Activated T-cell treated with anti-CD3 and anti-CD28 coated beads for 4 hours (primary cell): ENCODE measurements around the gene HGD.
"Not testable (repeated sequence)": the region's sequence is repeated elsewhere in the genome, so short reads cannot be mapped to it uniquely, and the experiment has no call there.

Experiments used
- DNase-seq: peaks from one replicate; pipeline ENCODE4 v3.0.0-alpha.2; 2020

The HGD gene

GRCh38 chr3:120636795-120637401 is 45.1 kb downstream of the HGD start:
- no peak for DNase-seq

GRCh38 chr3:120634539-120634938 is 47.5 kb downstream of the HGD start:
- no peak for DNase-seq

- DNase-seq, result no peak
Measured at GRCh38 chr3:120625159-120625586, 56.9 kb downstream of the HGD start.

- no peak for DNase-seq
Measured at GRCh38 chr3:120623727-120624093, 58.3 kb downstream of the HGD start.

GRCh38 chr3:120622870-120623726 is 58.9 kb downstream of the HGD start:
- DNase-seq, result no peak

GRCh38 chr3:120622457-120622856 is 59.6 kb downstream of the HGD start:
- no peak for DNase-seq

- DNase-seq, result not testable (repeated sequence)
Measured at GRCh38 chr3:120616745-120617144, 65.3 kb downstream of the HGD start.

- no peak for DNase-seq
Measured at GRCh38 chr3:120615847-120616609, 66.0 kb downstream of the HGD start.

GRCh38 chr3:120614765-120615164 is 67.3 kb downstream of the HGD start:
- no peak for DNase-seq

- no peak for DNase-seq
Measured at GRCh38 chr3:120608506-120608905, 73.5 kb downstream of the HGD start.

- no peak for DNase-seq
Measured at GRCh38 chr3:120604784-120605183, 77.3 kb downstream of the HGD start.

- DNase-seq, result no peak
Measured at GRCh38 chr3:120604382-120604781, 77.7 kb downstream of the HGD start.

- no peak for DNase-seq
Measured at GRCh38 chr3:120602682-120603081, 79.4 kb downstream of the HGD start.

GRCh38 chr3:120601554-120601953 is 80.5 kb downstream of the HGD start:
- no peak for DNase-seq

GRCh38 chr3:120599211-120599610 is 82.8 kb downstream of the HGD start:
- no peak for DNase-seq

- DNase-seq, result no peak
Measured at GRCh38 chr3:120597445-120598049, 84.5 kb downstream of the HGD start.

GRCh38 chr3:120596853-120597223 is 85.2 kb downstream of the HGD start:
- DNase-seq, result no peak

GRCh38 chr3:120596116-120596852 is 85.8 kb downstream of the HGD start, which contains the start of gene NDUFB4:
TSS of gene NDUFB4 (plus strand) at chr3:120596336. CDS start at chr3:120596360, 24 bp downstream.
- DNase-seq, result peak; percentile 90

- no peak for DNase-seq
Measured at GRCh38 chr3:120595788-120596115, 86.3 kb downstream of the HGD start.

- DNase-seq, result no peak
Measured at GRCh38 chr3:120587332-120587975, 94.6 kb downstream of the HGD start.
